Measurements from ENCODE around the gene TYW1.

DNA sequence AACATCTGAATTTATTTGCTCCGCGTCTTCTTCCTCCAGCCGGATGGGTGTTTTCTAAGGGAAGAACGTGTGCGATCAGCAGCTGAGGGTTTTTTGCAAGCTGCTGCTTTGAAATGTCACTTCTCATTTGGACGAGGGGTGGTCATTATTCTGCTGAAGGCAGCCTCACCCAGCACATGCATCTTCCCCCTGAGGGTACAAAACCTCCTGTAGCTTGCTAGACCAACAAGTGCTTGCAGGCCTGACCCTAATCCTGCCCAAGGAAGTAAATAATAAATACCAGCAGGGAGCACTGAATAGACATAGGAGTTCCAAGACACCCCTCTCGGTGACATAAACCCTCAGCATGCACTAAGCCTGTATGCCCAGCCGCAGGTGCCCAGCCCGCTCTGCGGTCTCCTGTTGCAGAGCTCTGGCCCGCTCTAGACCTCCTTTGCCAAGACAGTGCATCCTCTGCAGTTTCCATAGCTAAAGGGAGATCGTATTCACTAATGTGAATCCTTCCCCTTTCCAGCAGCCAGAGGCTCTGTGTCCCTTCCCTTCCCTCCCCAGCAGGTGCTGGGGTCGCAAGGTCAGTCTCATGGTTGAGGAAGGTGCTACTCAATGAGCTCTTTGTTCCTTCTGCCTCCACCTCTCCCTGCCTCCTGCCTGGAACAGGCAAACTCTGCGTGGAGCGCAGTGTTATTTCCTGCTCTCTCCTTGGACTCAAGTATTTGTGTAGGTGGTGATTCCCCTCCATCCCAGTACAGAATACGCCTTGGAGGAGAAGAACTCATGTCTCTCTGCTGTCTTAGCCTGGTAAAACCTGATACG is 37.9 kb upstream of the TYW1 start:
- TF ChIP-seq RCOR1 (IDR thresholded peaks at IDR 0.05; ENCODE audit: insufficient replicate concordance, low read length) (no peak), POLR2A (IDR thresholded peaks at IDR 0.05; ENCODE audit: low read depth, low read length) (no peak), RAD21 (IDR thresholded peaks at IDR 0.05; ENCODE audit: low read length) (no peak), MXI1 (IDR thresholded peaks at IDR 0.05; ENCODE audit: borderline replicate concordance, low read depth, low read length) (no peak), MAZ (IDR thresholded peaks at IDR 0.05; ENCODE audit: borderline replicate concordance, low read depth, low read length) (no peak)
- TF ChIP-seq, protein P1, sequence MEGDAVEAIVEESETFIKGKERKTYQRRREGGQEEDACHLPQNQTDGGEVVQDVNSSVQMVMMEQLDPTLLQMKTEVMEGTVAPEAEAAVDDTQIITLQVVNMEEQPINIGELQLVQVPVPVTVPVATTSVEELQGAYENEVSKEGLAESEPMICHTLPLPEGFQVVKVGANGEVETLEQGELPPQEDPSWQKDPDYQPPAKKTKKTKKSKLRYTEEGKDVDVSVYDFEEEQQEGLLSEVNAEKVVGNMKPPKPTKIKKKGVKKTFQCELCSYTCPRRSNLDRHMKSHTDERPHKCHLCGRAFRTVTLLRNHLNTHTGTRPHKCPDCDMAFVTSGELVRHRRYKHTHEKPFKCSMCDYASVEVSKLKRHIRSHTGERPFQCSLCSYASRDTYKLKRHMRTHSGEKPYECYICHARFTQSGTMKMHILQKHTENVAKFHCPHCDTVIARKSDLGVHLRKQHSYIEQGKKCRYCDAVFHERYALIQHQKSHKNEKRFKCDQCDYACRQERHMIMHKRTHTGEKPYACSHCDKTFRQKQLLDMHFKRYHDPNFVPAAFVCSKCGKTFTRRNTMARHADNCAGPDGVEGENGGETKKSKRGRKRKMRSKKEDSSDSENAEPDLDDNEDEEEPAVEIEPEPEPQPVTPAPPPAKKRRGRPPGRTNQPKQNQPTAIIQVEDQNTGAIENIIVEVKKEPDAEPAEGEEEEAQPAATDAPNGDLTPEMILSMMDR (conservative IDR thresholded peaks at IDR 0.05; ENCODE audit: low read depth, low read length) = no peak
- TF ChIP-seq, protein P2, sequence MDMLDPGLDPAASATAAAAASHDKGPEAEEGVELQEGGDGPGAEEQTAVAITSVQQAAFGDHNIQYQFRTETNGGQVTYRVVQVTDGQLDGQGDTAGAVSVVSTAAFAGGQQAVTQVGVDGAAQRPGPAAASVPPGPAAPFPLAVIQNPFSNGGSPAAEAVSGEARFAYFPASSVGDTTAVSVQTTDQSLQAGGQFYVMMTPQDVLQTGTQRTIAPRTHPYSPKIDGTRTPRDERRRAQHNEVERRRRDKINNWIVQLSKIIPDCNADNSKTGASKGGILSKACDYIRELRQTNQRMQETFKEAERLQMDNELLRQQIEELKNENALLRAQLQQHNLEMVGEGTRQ (IDR thresholded peaks at IDR 0.05; ENCODE audit: low read depth, low read length) = no peak
